ENCODE results near the gene GNG2.

DNA sequence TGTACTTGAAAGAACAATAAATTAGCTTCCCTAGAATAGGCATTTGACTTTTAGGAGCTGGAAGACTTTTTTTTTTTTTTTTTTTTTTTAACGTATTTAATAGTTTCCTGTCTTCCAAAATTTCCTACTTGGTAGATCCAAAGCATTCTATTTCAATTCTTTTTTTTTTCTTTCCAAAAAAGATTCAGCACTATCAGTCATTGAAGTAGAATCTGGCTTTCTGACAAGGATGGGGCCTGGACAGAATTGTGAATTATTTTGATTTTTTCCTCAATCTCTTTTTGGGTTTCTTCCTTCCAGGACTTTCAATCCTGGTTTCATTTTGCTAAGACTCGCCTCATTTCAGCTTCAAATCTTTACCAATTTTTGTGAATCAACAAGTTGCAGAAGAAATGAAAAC is 21.2 kb downstream of the GNG2 start:
- no peak for TF ChIP-seq CTCF (IDR thresholded peaks at IDR 0.05)
- TF ChIP-seq POLR2A (IDR thresholded peaks at IDR 0.05): no peak

Data from thyroid gland (tissue), 4 donors.